ENCODE measurements around the gene ZNF662.

DNA sequence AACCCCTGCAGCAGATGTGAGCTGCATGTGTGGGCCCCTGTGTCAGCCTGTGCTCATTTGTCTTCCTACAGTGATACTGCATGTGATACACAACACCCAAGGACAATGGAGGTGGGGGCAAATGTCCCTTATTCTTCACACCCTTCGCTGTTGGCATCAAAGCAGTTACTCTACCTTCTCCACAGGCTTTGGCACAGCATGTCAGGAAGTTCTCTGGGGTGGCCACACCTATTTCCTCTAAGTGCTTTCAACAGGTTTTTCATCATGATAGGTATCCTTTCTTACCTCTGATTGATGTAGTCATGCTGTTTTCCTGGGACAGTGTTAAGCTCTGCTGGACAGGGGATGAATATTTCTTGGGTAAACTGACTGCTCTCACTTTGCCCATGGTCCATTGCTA, 29.5 kb downstream of the ZNF662 start:
- TF ChIP-seq, protein P1, sequence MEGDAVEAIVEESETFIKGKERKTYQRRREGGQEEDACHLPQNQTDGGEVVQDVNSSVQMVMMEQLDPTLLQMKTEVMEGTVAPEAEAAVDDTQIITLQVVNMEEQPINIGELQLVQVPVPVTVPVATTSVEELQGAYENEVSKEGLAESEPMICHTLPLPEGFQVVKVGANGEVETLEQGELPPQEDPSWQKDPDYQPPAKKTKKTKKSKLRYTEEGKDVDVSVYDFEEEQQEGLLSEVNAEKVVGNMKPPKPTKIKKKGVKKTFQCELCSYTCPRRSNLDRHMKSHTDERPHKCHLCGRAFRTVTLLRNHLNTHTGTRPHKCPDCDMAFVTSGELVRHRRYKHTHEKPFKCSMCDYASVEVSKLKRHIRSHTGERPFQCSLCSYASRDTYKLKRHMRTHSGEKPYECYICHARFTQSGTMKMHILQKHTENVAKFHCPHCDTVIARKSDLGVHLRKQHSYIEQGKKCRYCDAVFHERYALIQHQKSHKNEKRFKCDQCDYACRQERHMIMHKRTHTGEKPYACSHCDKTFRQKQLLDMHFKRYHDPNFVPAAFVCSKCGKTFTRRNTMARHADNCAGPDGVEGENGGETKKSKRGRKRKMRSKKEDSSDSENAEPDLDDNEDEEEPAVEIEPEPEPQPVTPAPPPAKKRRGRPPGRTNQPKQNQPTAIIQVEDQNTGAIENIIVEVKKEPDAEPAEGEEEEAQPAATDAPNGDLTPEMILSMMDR (IDR thresholded peaks at IDR 0.05) = no peak
- no peak for TF ChIP-seq POLR2A (IDR thresholded peaks at IDR 0.05)

Measured in right lobe of liver (tissue), 4 donors.